HepG2 (cell line): ENCODE data around the gene MATR3. TPM values are rescaled to one million over a fixed set of nuclear protein-coding genes. Genes with fewer than 3 reads are reported as not detected.

ENCODE experiments used
- AFF4 ChIP-seq: sonication (generic); formaldehyde crosslinking; IDR thresholded peaks from 2 replicates; pipeline ENCODE4 v1.4.0; 2020; ENCODE audit warnings: missing genetic modification reagents
- GFI1 ChIP-seq: sonication (generic); formaldehyde crosslinking; IDR thresholded peaks from 2 replicates; pipeline ENCODE4 v1.5.0; 2020; ENCODE audit warnings: missing genetic modification reagents, mild to moderate bottlenecking, borderline replicate concordance
- NFIB ChIP-seq: sonication (generic); formaldehyde crosslinking; IDR thresholded peaks from 2 replicates; pipeline ENCODE4 v1.9.0; 2021; ENCODE audit warnings: missing genetic modification reagents, mild to moderate bottlenecking, borderline replicate concordance
- RFX5 ChIP-seq: IDR thresholded peaks from 2 replicates; pipeline ENCODE4 v1.6.1; 2011; ENCODE audit warnings: low read depth, low read length, improper control_type of control experiment
- SOX6 ChIP-seq, 2 experiments: fragments of 450-650 bp in 1 of 2; sonication (generic) in 1 of 2; formaldehyde crosslinking in 1 of 2; IDR thresholded peaks; 2 replicates each; pipeline versions ENCODE4 v1.4.0 to v1.6.1; 2017 to 2020; ENCODE audit warnings: antibody characterized with exemption in 1 of 2, mild to moderate bottlenecking in 1 of 2, missing genetic modification reagents in 1 of 2
- SP140L ChIP-seq: sonication (generic); formaldehyde crosslinking; IDR thresholded peaks from 2 replicates; pipeline ENCODE4 v1.4.0; 2020; ENCODE audit warnings: missing genetic modification reagents, borderline replicate concordance
- STAT5B ChIP-seq: sonication (generic); formaldehyde crosslinking; IDR thresholded peaks from 2 replicates; pipeline ENCODE4 v1.4.0; 2020; ENCODE audit warnings: missing genetic modification reagents
- TAF15 ChIP-seq: fragments of 200-400 bp; formaldehyde crosslinking; IDR thresholded peaks from one replicate; pipeline ENCODE4 v1.6.1; 2018; ENCODE audit warnings: mild to moderate bottlenecking, low read depth, low read length; ENCODE audit not compliant: poor library complexity, severe bottlenecking
- THAP11 ChIP-seq: IDR thresholded peaks from 2 replicates; pipeline ENCODE4 v1.6.1; 2016; ENCODE audit warnings: missing biosample characterization, missing genetic modification reagents
- THYN1 ChIP-seq: sonication (generic); formaldehyde crosslinking; IDR thresholded peaks from 2 replicates; pipeline ENCODE4 v1.8.1; 2023; ENCODE audit warnings: low read depth, mild to moderate bottlenecking, moderate library complexity, missing genetic modification reagents, borderline replicate concordance
- ZBTB34 ChIP-seq: sonication (generic); formaldehyde crosslinking; IDR thresholded peaks from 2 replicates; pipeline ENCODE4 v1.8.0; 2022; ENCODE audit warnings: mild to moderate bottlenecking, missing genetic modification reagents
- ZNF652 ChIP-seq: IDR thresholded peaks from 2 replicates; pipeline ENCODE4 v1.6.1; 2016; ENCODE audit warnings: low read depth, borderline replicate concordance
- polyA plus RNA-seq, 8 experiments: library from polyadenylated mRNA; depleted of rRNA in 3 of 8; stranded (reverse) in 7 of 8; unstranded in 1 of 8; fragments of >200 nt; fragmentation: Illumina TruSeq in 4 of 8; extraction: Trizol in 4 of 8; gene quantifications; 2 replicates each; pipeline versions ENCODE4 v1.2.1 to v1.2.3, GENCODE V29; 2011 to 2016; ENCODE audit warnings: low read depth in 4 of 8, missing spikeins in 1 of 8, mixed read lengths in 1 of 8; ENCODE audit not compliant: insufficient read depth in 1 of 8
- total RNA-seq, 5 experiments: library from RNA; depleted of rRNA; stranded (reverse); fragments of >200 nt; fragmentation: Illumina TruSeq; extraction: Trizol; gene quantifications; 2 replicates each; pipeline ENCODE4 v1.2.3, GENCODE V29; 2016; ENCODE audit warnings: low read depth in 1 of 5
- TF ChIP-seq, protein P1 (sequence below): sonication (generic); formaldehyde crosslinking; IDR thresholded peaks from one replicate; pipeline ENCODE4 v1.5.1; 2020; ENCODE audit warnings: mild to moderate bottlenecking, missing genetic modification reagents; ENCODE audit errors: not compliant biosample characterization
- TF ChIP-seq, protein P2 (sequence below): sonication (generic); formaldehyde crosslinking; IDR thresholded peaks from 2 replicates; pipeline ENCODE4 v1.8.1; 2023; ENCODE audit warnings: missing genetic modification reagents, mild to moderate bottlenecking, borderline replicate concordance

The MATR3 gene
- total and polyA plus RNA-seq, 2 of the 13 experiments (the other 11 are each of a cell fraction or from before 2014, with no cell fraction given), result 94.2 to 341 TPM

DNA sequence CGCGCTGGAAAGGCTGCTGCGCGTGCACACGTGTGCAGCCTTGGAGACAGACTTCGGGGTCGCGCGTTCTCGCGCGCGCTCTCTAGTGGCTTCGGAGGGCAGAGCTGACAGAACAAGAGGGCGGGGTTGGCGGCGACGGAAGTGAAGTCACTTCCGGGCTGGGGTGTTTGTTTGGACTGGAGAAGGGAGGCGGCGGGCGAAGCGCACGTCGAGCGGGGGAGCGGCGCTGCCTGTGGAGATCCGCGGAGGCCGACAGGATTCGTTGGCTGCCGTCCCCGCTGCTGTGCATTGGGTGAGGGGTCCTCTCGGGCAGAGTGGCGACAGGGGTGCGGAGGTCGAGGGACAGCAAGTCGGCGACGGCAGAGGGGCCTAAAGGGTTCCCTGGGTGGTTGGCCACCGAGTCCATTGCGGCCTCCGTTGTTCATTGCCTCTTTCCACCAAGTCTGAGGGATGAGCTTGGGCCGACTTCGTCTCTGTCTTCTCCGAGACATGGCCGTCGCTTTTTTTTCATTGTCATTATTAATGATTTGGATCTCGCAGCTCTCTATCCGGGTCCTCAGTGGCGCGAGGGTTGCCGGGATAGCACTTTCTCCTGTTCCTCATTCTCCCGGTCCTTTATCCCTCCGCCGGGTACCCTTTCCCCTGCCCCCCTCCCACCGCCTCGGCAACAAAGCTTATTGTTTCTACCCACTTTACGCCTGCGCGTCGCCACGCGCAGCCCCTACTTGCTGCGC lies 48.3 kb downstream of the MATR3 start, which contains the start of gene PAIP2 (continued):
- TF ChIP-seq NFIB (CRISPR knock-in tag) (no peak), TAF15 (peak; percentile 36), SP140L (CRISPR knock-in tag) (no peak), STAT5B (no peak), SOX6 (IDR thresholded peaks at IDR 0.05) (no peak), SOX6 (CRISPR knock-in tag; IDR thresholded peaks at IDR 0.05) (peak; percentile 89), GFI1 (CRISPR knock-in tag) (no peak), THYN1 (CRISPR knock-in tag) (no peak), ZBTB34 (CRISPR knock-in tag) (no peak), ZNF652 (CRISPR knock-in tag) (no peak), RFX5 (peak; percentile 24; the same call in 1 of the 2 replicates), AFF4 (CRISPR knock-in tag) (0 out of 2 replicates have a peak, but pooled peaks have one; percentile 49), THAP11 (CRISPR knock-in tag) (peak; percentile 82)
- TF ChIP-seq, protein P1, sequence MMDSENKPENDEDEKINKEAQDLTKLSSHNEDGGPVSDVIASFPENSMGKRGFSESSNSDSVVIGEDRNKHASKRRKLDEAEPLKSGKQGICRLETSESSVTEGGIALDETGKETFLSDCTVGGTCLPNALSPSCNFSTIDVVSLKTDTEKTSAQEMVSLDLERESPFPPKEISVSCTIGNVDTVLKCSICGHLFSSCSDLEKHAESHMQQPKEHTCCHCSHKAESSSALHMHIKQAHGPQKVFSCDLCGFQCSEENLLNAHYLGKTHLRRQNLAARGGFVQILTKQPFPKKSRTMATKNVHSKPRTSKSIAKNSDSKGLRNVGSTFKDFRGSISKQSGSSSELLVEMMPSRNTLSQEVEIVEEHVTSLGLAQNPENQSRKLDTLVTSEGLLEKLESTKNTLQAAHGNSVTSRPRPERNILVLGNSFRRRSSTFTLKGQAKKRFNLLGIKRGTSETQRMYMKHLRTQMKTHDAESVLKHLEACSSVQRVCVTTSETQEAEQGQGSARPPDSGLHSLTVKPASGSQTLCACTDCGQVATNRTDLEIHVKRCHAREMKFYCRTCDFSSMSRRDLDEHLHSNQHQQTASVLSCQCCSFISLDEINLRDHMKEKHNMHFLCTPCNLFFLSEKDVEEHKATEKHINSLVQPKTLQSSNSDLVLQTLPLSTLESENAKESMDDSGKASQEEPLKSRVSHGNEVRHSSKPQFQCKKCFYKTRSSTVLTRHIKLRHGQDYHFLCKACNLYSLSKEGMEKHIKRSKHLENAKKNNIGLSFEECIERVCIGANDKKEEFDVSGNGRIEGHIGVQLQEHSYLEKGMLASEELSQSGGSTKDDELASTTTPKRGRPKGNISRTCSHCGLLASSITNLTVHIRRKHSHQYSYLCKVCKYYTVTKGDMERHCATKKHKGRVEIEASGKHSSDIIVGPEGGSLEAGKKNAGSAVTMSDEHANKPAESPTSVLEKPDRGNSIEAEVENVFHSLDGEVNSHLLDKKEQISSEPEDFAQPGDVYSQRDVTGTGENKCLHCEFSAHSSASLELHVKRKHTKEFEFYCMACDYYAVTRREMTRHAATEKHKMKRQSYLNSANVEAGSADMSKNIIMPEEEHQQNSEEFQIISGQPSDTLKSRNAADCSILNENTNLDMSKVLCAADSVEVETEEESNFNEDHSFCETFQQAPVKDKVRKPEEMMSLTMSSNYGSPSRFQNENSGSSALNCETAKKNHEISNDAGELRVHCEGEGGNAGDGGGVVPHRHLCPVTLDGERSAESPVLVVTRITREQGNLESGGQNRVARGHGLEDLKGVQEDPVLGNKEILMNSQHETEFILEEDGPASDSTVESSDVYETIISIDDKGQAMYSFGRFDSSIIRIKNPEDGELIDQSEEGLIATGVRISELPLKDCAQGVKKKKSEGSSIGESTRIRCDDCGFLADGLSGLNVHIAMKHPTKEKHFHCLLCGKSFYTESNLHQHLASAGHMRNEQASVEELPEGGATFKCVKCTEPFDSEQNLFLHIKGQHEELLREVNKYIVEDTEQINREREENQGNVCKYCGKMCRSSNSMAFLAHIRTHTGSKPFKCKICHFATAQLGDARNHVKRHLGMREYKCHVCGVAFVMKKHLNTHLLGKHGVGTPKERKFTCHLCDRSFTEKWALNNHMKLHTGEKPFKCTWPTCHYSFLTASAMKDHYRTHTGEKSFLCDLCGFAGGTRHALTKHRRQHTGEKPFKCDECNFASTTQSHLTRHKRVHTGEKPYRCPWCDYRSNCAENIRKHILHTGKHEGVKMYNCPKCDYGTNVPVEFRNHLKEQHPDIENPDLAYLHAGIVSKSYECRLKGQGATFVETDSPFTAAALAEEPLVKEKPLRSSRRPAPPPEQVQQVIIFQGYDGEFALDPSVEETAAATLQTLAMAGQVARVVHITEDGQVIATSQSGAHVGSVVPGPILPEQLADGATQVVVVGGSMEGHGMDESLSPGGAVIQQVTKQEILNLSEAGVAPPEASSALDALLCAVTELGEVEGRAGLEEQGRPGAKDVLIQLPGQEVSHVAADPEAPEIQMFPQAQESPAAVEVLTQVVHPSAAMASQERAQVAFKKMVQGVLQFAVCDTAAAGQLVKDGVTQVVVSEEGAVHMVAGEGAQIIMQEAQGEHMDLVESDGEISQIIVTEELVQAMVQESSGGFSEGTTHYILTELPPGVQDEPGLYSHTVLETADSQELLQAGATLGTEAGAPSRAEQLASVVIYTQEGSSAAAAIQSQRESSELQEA (CRISPR knock-in tag), result no peak
- TF ChIP-seq, protein P2, sequence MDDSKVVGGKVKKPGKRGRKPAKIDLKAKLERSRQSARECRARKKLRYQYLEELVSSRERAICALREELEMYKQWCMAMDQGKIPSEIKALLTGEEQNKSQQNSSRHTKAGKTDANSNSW (CRISPR knock-in tag), result no peak
